HG03139 (cell line): ENCODE results near the gene STXBP3.
"Not testable (repeated sequence)": the region's sequence is repeated elsewhere in the genome, so short reads cannot be mapped to it uniquely, and the experiment has no call there.

Experiments used
- ATAC-seq: cut with Tn5 transposase; IDR thresholded peaks from one replicate; pipeline ENCODE4 v1.9.1; 2021; ENCODE audit not compliant: unreplicated experiment

STXBP3 gene

GRCh38 chr1:108728327-108728923 is 18.0 kb upstream of the STXBP3 start:
- no peak for ATAC-seq

DNA sequence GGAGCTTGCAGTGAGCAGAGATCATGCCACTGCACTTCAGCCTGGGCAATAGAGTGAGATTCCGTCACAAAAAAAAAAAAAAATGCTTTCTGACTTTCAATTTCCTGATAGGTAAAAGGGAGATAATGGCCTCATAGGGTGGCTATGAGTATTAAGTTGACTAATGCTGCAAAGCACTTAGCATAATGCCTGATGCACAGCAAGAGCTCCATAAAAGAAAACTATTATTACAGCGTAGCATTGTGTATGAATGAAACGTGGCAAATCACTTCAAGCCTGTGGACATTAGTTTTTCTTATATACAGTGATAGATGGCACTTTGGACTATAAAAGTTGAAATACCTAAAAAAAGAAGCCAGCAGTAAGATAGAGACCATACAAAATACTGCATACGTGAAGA is 17.0 kb upstream of the STXBP3 start:
- ATAC-seq = no peak

DNA sequence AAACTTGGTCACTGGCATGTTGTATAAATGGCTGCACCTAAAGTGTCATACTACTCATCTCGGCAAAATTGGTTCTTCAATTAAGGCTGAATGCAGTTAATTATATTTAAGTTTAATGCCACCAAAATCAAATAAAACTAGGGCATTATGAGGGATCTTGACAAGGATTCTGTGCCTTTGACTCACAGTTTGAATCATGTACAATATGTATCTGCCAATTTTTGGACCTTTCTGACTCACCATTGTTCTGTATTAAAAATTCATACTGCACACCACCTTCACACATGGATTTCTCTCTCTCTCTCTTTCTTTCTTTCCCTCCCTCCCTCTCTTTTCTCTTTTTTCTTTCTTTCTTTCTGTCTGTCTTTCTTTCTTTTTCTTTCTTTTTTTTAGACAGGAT is 14.1 kb upstream of the STXBP3 start:
- no peak for ATAC-seq

- ATAC-seq = no peak
Observed at GRCh38 chr1:108734171-108734865, 12.2 kb upstream of the STXBP3 start.

- no peak for ATAC-seq
Observed at GRCh38 chr1:108742253-108742652, 4.2 kb upstream of the STXBP3 start.

DNA sequence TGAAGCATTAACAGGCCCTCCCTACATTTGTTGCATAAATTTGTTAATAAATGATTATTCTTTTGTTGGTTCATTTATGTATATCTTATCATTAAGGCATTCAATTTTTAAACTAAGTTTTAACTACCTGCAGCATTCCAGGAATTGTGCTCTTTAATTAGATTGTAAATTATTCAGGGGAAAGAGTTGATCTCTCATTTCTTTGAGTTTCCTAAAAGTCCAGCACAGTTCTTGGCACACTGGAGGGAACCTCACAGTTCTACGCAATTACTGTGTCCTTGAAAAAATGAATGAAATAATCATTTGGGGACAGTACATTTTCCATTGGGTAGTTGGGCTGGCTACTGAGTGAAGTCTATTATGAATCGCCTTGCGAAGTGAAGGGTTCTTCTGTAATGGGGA is 493 bp upstream of the STXBP3 start:
- ATAC-seq = no peak

- no peak for ATAC-seq
Observed at GRCh38 chr1:108747171-108747850, 837 bp downstream of the STXBP3 start.

- ATAC-seq = no peak
Observed at GRCh38 chr1:108747898-108748297, 1.4 kb downstream of the STXBP3 start.

DNA sequence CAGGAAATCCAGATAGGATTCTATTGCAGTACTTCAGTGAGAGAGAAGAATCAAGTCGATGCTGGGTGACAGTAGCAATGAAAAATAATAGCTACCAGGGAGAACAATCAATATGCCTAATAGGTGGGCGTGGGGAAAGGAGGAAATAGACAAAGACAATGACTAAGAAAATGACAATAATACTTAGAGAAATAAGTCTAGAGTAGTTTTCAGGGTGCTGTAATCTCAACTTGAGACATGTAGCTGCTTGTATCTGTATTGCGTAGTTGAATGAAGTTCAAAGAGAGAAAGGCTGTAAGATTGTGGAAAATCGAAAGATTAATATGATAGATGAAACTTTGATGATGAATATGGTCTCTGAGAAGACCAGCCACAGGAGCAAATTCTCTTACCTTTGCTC is 2.6 kb downstream of the STXBP3 start:
- no peak for ATAC-seq

DNA sequence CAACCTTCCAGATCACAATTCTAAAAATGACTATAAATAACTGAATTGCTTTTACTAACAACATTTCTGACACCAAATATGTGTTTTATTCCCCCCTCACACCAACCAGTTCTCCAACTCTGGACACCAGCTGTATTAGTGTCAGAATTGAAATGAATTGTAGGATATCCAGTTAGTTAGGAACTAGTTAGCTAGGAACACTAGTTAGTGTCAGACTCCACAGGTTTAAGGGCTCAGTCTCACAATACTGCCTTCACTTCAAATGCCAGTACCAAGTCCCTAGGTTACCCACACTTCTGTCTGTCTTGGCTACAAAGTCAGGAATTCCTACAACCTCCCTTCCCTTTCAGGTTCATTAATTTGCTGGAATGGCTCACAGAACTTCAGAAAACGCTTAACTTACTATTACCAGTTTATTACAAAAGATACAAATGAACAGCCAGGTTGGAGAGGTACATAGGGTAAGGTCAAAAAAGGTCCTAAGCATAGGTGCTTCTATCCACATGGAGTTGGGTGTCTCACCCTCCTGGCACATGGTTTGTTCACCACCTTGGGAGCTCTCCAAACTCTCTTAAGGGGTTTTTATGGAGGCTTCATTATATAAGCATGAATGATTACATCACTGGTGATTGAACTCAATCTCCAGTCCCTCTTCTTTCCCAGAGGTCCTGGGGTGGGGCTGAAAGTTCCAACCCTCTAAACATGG is 4.2 kb downstream of the STXBP3 start:
- no peak for ATAC-seq

DNA sequence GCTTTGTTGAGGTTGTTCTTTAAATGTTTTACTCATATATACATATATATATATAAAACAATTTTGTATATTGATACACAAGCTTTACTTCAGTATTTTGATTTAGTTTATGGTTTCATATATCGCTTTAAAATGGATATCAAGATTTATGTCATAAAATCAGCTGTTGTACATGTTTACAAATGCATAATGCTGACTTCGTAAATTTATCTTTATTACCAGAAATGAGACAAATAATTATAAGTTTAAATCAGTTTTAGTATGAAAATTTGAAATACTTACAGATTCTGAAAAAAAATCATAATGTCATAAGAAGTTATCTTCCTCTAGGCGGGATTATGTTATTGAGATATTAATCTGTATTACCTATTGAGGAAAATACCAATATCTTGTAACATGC is 6.9 kb downstream of the STXBP3 start:
- no peak for ATAC-seq

DNA sequence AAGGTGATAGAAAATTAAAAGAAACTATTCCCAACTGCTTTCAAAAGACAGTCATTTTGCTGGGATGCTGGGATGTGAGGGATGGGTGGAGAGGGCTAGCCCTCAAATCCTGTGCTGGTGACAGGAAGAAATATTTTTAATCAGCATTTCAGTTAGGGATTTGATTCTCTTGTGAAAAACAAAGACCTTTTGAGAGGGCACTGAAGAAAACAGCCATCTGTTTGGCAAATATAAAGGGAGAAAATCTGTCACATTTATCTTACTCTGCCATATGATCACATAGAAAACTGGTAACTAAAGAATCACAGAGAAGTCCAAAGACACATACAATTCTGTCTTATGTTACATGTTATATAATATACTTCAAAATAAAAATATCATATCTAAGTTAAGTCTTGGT is 12.3 kb downstream of the STXBP3 start:
- no peak for ATAC-seq

- ATAC-seq = no peak
Observed at GRCh38 chr1:108767115-108767514, 20.6 kb downstream of the STXBP3 start.

GRCh38 chr1:108767708-108768107 is 21.2 kb downstream of the STXBP3 start:
- ATAC-seq = no peak

DNA sequence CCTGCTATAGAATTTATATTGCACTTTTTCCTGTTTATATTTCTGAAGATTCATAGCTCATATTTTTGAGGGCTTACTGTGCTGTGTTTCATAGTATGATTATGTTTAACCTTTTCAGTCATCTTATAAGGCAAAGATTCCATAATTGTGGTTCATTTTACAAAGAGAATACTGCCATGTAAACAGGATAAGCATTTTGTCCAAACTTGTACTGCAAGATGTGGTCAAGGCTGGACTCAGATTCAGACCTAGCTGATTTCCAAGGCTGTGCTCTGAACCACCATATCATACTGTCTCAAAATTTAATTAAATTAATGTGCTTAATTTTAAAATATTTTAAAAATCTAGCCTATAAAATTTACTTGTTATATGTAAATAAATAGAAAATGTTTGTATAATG is 31.4 kb downstream of the STXBP3 start:
- ATAC-seq = no peak

- no peak for ATAC-seq
Observed at GRCh38 chr1:108779455-108779854, 33.0 kb downstream of the STXBP3 start.

GRCh38 chr1:108780937-108781574 is 34.6 kb downstream of the STXBP3 start:
- no peak for ATAC-seq

DNA sequence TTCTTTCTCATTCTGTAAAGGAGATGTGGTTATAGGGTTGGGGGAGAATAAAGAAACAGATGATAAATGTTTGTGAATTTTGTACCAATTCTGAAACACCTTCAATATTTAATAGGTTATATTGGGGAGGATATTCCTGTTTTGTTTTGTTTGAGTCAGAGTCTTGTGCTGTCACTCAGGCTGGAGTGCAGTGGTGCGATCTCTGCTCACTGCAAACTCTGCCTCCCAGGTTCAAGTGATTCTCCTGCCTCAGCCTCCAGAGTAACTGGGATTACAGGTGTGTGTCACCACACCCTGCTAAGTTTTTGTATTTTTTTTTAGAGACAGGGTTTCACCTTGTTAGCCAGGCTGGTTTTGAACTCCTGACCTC is 35.1 kb downstream of the STXBP3 start:
- ATAC-seq = not testable (repeated sequence)

GRCh38 chr1:108785264-108785663 is 38.8 kb downstream of the STXBP3 start:
- ATAC-seq = no peak

GRCh38 chr1:108785880-108786279 is 39.4 kb downstream of the STXBP3 start:
- ATAC-seq = no peak

- ATAC-seq = no peak
Observed at GRCh38 chr1:108791790-108792189, 45.3 kb downstream of the STXBP3 start.
